Neural cell (in vitro differentiated cells): ENCODE data around the gene USP48.

ENCODE experiments used
- CTCF ChIP-seq: fragments of 450-650 bp; IDR thresholded peaks from 2 replicates; pipeline ENCODE4 v1.5.1; 2014; ENCODE audit warnings: antibody characterized with exemption, mild to moderate bottlenecking, moderate library complexity; ENCODE audit not compliant: poor library complexity, severe bottlenecking
- EZH2 ChIP-seq: fragments of 200-600, 300-800 bp; shearing (Covaris generic), sonication (generic); IDR thresholded peaks from 2 replicates; pipeline ENCODE4 v1.6.1; 2014; ENCODE audit warnings: antibody characterized with exemption, low read length, borderline replicate concordance, mild to moderate bottlenecking; ENCODE audit not compliant: insufficient read depth, poor library complexity, severe bottlenecking
- MXI1 ChIP-seq: fragments of 450-650 bp; conservative IDR thresholded peaks from 2 replicates; pipeline ENCODE4 v1.6.1; 2014; ENCODE audit warnings: antibody characterized with exemption, mild to moderate bottlenecking; ENCODE audit not compliant: poor library complexity, severe bottlenecking
- POLR2AphosphoS5 ChIP-seq: IDR thresholded peaks from 2 replicates; pipeline ENCODE4 v1.6.1; 2012
- RAD21 ChIP-seq: fragments of 450-650 bp; conservative IDR thresholded peaks from 2 replicates; pipeline ENCODE4 v1.6.1; 2014; ENCODE audit warnings: antibody characterized with exemption, mild to moderate bottlenecking, moderate library complexity
- TAF1 ChIP-seq: IDR thresholded peaks from 2 replicates; pipeline ENCODE4 v1.6.1; 2012; ENCODE audit warnings: low read depth

- TF ChIP-seq POLR2AphosphoS5 (no peak), CTCF (no peak), EZH2 (no peak), MXI1 (no peak), TAF1 (no peak), RAD21 (no peak)
Measured at GRCh38 chr1:21665711-21666575, 117.0 kb downstream of the USP48 start.
